ENCODE results near the gene FBXO42. TPM values are rescaled to one million over a fixed set of nuclear protein-coding genes. Genes with fewer than 3 reads are reported as not detected.
"Not testable (repeated sequence)": the region's sequence is repeated elsewhere in the genome, so short reads cannot be mapped to it uniquely, and the experiment has no call there.

Gene FBXO42
- total RNA-seq, 1 donor from 2014 or later = 17.1 TPM

DNA sequence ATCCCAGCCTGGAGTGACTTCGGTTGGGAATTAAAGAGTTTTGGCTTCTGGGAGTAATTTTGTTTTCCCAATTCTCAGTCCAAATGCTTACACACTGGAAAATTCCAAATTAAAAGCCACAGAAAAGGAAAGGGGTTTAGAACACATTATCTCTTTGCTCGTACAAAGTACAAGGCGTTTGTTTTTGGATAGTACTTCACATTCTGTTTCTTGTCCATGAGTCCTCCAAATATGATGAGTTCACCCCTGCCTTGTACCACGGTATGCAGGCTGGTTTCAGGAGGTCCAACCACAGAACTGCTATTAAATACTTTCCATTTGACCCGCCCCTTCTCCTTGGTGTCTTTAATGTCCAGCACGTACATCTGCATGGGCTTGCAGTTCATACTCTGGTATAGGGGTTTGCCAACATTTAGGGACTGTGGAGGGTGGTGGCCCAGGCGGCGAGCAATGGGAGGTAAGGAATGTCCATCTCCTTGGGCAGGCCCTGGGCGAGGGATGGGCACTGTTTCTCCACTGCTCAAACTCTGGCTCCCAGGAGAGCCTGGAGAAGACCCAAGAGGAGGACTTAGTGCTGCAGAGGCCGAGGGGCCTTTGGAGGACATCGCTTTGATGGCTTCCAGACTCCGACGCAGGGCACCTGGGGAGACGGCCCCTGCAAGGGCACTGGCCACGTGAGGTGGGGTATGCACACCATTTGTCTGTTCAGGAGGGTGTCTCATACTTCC lies 101.6 kb downstream of the FBXO42 start:
- peak; percentile 27 for ATAC-seq (ENCODE audit: poor library complexity)
- intact Hi-C loops (cut with DNase I) = no loop called here
- DNase-seq = no peak

DNA sequence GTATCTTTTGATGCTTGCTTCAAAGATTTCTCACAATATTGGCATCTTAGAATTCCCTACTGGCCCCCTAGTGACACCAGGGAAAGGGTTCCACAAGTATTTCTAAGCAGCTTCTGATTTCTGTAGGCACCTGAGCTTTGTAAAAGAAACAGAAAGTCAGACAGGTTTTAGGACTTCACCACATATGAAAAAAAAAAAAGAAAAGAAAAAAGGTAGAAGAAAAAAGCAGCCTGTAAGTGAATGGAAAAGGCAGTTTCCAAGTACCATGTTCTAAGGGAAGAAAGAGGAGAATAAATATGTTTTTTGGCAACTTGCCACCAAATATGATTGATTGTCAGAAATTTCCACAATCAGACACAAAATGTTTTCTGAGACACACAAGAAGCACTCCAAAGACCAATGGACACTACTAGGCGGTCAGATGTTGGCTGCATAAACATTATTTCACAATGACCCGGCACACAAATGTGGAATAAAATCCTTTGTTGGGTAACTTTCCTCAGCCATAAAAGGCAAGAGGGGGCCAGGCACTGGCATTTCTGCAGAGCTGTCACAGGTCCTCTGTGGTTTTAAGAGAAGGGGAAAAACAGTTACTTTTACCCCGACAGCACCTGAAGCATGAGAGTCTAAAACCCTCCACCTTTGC lies 102.6 kb downstream of the FBXO42 start:
- intact Hi-C loops (cut with DNase I) = loop anchor here (5.0 kb wide), 1 partner anchor 103 kb away; the partner anchor contains the start of gene FBXO42
- ATAC-seq (ENCODE audit: poor library complexity) (peak; percentile 36), DNase-seq (peak; percentile 70)

DNA sequence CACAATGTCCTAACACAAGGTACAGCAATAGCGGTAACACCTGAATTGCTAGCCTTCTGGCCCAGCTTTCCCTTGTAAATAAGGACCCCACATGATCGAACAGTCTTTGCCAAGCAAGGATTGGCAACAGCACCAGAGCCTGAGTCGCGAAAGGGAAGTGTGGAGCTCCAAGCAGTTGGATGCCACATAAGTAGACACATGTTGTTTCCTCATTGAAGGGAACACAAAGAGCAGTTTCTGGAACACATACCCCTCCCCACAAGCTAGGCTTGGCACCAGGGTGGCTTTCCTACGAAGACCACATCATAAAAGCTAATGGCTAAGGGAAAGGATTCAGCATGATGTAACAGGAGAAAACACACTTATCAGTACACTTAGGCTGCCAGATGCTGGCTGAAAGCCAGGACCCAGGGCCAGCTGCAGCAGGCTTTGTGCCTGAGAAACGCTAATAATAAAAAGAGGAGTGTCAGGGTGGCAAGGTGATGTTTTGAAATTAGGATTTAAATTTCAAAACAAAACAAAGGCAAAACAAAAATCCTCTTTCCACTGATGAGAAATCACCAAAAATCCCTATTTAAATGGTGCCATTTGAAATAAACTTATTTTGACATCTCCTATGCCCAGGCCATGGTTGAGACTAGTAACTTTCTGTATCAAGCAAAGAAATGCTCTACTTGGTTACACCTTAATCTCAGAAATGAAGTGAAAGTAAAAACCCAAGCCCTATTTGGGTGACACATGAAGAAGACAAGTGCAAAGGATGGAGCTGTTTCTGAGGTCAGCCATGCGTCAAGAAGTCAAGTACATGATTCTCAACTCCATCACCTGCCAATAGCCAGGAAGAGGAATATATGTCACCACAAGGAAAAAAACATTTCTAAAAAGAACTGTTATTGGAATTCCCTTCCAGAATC lies 103.4 kb downstream of the FBXO42 start:
- DNase-seq (peak; percentile 94), ATAC-seq (ENCODE audit: poor library complexity) (peak; percentile 74)
- intact Hi-C loops (cut with DNase I) = loop anchor here (5.0 kb wide), 1 partner anchor 103 kb away; the partner anchor contains the start of gene FBXO42

- DNase-seq = no peak
- intact Hi-C loops (cut with DNase I) = loop anchor here (5.0 kb wide), 1 partner anchor 104 kb away; the partner anchor contains the start of gene FBXO42
- no peak for ATAC-seq (ENCODE audit: poor library complexity)
Observed at GRCh38 chr1:16248007-16248436, 104.3 kb downstream of the FBXO42 start.

DNA sequence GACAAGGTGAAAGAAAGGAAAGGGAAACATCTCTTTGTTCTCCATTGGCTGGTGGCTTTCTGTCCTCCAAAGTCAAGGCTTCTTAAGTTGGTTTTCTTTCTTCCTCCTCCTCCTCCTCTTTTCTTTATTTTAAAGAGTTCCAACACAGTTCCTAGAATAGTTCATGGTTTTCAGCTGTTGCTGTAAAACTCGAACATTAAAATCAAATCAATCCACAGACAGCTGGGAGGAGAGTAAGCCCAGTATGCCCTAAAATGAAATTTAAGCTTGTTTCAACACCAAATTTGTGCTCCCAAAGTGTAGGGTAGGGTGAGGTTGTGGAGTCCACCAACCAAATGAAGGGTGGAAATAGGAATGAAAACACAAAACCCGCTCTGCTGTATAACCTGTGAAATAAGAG lies 104.8 kb downstream of the FBXO42 start:
- intact Hi-C loops (cut with DNase I) = loop anchor here (5.0 kb wide), 1 partner anchor 105 kb away; the partner anchor contains the start of gene FBXO42
- DNase-seq (no peak), ATAC-seq (ENCODE audit: poor library complexity) (no peak)

DNA sequence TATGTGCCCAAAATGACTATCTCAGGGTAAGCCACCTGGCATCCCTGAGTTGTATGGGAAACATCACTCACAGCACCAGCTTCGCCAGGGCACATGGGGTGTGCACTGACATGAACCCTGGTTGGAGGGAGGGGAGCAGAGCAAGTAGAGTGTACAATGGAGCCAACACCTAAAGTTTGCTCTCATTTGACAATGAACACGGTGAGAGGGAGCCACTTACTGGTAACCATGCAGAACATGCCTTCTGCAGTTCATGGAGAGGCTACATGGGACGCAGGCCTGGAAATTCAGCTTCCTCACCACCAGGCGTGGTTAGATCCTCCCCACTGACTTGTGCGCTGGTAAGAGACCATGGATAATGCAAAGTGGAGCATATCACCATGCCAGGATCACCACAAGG lies 105.3 kb downstream of the FBXO42 start:
- intact Hi-C loops (cut with DNase I) = loop anchor here (5.0 kb wide), 1 partner anchor 105 kb away; the partner anchor contains the start of gene FBXO42
- DNase-seq = no peak
- peak; percentile 11 for ATAC-seq (ENCODE audit: poor library complexity)

DNA sequence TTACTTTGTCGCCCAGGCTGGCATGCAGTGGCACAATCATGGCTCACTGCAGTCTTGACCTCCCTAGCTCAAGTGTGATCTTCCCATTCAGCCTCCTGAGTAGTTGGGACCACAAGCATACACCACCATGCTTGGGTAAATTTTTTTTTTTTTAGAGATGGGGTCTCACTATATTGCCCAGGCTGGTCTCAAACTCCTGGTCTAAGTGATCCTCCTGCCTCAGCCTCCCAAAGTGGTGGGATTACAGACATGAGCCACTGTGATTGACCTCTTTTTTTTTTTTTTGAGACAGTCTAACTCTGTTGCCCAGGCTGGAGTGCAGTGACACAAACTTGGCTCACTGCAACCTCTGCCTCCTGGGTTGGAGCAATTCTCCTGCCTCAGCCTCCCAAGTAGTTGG lies 106.0 kb downstream of the FBXO42 start:
- not testable (repeated sequence) for ATAC-seq (ENCODE audit: poor library complexity)
- intact Hi-C loops (cut with DNase I) = loop anchor here (5.0 kb wide), 1 partner anchor 106 kb away; the partner anchor contains the start of gene FBXO42

GRCh38 chr1:16245476-16246196 lies 106.6 kb downstream of the FBXO42 start:
- no peak for DNase-seq
- intact Hi-C loops (cut with DNase I) = loop anchor here (5.0 kb wide), 1 partner anchor 107 kb away; the partner anchor contains the start of gene FBXO42
- ATAC-seq (ENCODE audit: poor library complexity) = no peak

More for the DNA sequence above, 106.0 kb downstream of the FBXO42 start:
- not testable (repeated sequence) for DNase-seq

DNA sequence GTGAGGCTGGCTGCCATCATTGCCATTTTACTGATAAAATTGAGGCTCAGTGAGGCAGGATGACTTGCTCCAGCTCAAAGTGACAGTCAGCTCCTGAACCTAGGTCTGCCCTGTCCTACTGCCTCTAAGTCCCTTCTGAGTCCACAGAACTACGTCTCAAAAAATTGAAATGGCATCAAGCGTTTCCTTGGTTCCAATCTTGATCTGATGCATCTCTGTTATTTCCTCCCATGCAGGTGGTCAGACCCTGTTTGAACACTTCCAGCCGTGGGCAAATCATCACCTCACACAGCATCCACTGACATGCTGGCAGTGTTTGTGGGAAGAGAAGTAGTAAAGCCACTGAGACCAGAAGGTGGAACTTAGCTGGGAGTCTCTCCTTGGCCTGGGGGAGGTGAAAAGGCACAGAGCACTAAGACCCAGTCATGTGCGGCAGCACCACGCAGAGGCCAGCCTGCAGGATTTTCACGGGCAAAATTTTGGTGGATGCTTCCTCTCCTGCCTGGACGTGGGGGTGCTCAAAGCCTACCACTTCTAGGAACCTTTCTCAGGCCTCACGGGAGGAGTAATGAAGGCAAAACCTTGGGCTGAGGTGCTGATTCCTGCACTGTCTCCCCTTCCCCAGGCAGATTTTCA lies 107.5 kb downstream of the FBXO42 start:
- intact Hi-C loops (cut with DNase I) = loop anchor here (5.0 kb wide), 2 partner anchors 108 to 162 kb away; partner anchors contain the start of gene FBXO42

DNA sequence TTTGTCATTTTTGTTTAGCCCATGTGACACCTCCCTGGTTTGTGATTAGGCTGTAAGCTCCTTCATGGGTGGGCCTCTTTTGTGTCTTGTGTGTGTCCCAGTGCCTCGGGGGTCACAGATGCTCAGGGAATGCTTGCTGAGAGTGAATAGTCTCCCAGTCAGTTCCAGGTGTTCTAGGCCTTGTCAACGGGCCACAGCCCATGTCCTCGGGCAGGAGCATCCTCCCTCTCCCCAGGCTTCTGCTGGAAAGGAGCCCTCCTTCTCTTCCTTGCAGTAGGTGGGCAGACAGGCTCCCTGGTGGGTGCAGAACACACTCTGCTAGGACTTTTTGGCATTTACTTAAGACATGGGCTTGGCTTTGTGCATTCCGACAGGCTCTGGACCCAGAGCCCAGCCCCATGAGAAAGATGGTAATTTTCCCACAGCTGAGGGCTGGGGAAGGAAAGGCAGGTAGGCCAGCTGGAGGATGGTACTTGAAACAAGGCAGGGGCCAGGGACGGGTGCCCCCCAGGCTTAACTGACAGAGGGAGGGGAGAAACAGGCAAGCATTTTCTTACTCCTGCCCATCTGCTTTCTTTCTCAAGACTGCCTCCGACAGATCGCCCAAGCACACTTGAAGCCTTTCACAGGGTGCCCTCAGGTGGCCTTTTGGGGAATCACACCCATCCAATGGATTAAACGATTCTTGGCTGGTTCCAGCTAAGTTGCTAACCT lies 108.2 kb downstream of the FBXO42 start:
- DNase-seq (peak; percentile 80), ATAC-seq (ENCODE audit: poor library complexity) (peak; percentile 34)
- intact Hi-C loops (cut with DNase I) = loop anchor here (5.0 kb wide), 1 partner anchor 162 kb away; no protein-coding TSS in a partner anchor

More for the DNA sequence above, 107.5 kb downstream of the FBXO42 start:
- no peak for ATAC-seq (ENCODE audit: poor library complexity)
- no peak for DNase-seq

DNA sequence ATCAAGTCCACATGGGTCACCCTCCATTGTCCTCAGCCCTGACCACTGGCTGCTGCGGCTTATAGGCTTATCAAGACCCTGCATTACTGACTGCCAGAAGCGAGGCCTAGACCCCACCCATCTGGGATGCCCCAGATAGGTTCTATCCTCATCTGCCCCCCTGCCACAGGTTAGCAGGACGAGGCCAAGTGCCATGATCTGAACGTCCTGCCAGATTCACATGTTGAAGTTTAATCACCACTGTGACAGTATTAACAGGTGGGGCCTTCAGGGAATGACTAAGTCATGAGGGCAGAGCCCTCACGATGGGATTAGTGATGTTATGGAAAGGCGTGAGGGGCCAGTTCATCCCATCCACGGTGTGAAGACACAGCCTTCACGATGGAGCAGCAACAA lies 109.1 kb downstream of the FBXO42 start:
- no peak for ATAC-seq (ENCODE audit: poor library complexity)

DNA sequence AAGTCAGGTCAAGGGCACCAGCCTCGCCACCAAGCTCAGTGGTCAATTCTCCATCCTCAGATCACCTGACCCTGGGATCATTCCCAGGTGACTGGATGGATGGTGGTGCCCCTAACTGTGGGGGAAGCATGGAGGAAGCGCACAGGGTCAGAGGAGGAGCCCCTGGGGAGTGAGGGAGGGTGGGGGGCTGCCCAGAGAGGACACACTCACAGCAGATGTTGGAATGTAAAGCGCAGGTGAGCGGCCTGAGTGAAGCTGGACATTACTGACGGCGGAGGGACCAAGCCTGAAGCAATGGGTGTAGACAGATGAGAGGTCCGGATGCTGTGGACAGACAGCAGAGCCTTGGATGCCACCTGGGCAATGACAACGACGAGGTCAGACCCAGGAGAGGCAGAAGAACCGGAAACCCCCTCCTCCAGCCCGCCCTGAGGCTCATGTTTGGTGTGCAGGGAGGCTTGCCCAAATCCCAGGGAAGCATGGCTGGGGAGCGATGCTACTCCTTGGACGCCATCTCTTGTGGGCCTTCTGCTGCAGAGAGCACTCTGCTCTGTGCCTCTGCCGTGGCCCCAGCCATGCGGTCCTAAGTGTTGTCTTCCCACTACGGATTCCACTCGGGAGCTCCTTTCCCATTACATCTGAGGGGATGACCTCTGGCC lies 109.6 kb downstream of the FBXO42 start:
- DNase-seq (peak; percentile 20), ATAC-seq (ENCODE audit: poor library complexity) (no peak)
- intact Hi-C loops (cut with DNase I) = loop anchor here (5.0 kb wide), 1 partner anchor 160 kb away; no protein-coding TSS in a partner anchor

More for the DNA sequence above, 109.1 kb downstream of the FBXO42 start:
- intact Hi-C loops (cut with DNase I) = loop anchor here (5.0 kb wide), 1 partner anchor 161 kb away; no protein-coding TSS in a partner anchor
- peak; percentile 6 for DNase-seq

- DNase-seq (peak; percentile 21), ATAC-seq (ENCODE audit: poor library complexity) (no peak)
- intact Hi-C loops (cut with DNase I) = loop anchor here (5.0 kb wide), 1 partner anchor 159 kb away; no protein-coding TSS in a partner anchor
Observed at GRCh38 chr1:16241221-16241708, 111.0 kb downstream of the FBXO42 start.

GRCh38 chr1:16239972-16240491 lies 112.2 kb downstream of the FBXO42 start:
- DNase-seq (no peak), ATAC-seq (ENCODE audit: poor library complexity) (no peak)
- intact Hi-C loops (cut with DNase I) = loop anchor here (5.0 kb wide), 1 partner anchor 158 kb away; no protein-coding TSS in a partner anchor

DNA sequence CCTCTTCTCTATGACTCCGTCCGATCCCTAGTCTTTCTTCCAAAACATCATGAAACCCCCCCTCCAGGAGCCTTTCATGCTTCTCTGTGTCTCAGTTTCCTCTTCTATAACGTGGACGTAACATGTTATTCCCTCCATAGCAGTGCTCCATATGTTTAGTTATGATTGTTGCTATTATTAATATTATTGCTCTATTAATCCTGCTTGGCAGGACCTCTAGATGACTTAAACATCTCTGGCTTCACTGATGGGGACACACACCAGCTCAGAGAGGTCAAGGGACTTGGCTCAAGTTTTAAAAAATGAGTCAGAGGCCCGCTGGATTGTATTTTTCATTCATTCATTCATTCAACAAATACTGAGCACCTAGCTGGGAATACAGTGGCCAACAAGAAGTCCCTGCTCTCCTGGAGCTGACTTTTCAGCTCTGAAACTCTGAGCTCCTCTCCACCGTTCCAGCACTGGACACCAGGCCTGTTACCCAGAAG lies 114.9 kb downstream of the FBXO42 start:
- ATAC-seq (ENCODE audit: poor library complexity) (no peak), DNase-seq (no peak)
- intact Hi-C loops (cut with DNase I) = no loop called here
